ENCODE results near the gene SMPD4. TPM values are rescaled to one million over a fixed set of nuclear protein-coding genes. Genes with fewer than 3 reads are reported as not detected.

Gene SMPD4
- total and polyA plus RNA-seq, 9 of the 15 experiments (the other 6 are each of a cell fraction or from before 2014, with no cell fraction given) = 7.5 to 123 (median 35.7) TPM

GRCh38 chr2:130135692-130136541, 45.5 kb downstream of the SMPD4 start:
- no peak overlapping the region for H2AFZ ChIP-seq (ENCODE audit: low read depth, low read length)
- POLR2A ChIA-PET = no interaction called here
- DNase-seq (ENCODE audit: extremely low read depth in 1 of 4, low spot score in 3 of 4) (no peak), FAIRE-seq (no peak), ATAC-seq (no peak)
- H3K27me3 ChIP-seq (ENCODE audit: control insufficient read depth in 2 of 2, insufficient read depth in 2 of 2, low read length in 2 of 2) = no peaks in the 10 kb centered on the region
- no peak overlapping the region for H3K9ac ChIP-seq (ENCODE audit: insufficient read depth in 1 of 2, low read depth in 2 of 2, low read length in 2 of 2)
- H3K36me3 ChIP-seq (ENCODE audit: control insufficient read depth, insufficient read depth, low read length) = no peaks in the 10 kb centered on the region
- intact Hi-C loops (cut with micrococcal nuclease) = no loop called here
- no peaks in the 10 kb centered on the region for H3K9me3 ChIP-seq (replicated peaks; ENCODE audit: control insufficient read depth, insufficient read depth, low read depth, low read length)
- H3K9me1 ChIP-seq (ENCODE audit: control insufficient read depth, insufficient read depth, low read length) = no peaks in the 10 kb centered on the region
- H3K4me3 ChIP-seq = no peak overlapping the region
- peaks cover 0 to 10% of the 10 kb centered on the region in 2 experiments; a peak in 1 of 5 replicates for H3K4me1 ChIP-seq (replicated peaks in 1 of 2; ENCODE audit: control insufficient read depth in 2 of 2, insufficient read depth in 2 of 2, low read length in 2 of 2)
- in situ Hi-C loops (cut with MboI) = loop anchor here (10.0 kb wide), 1 partner anchor 1079 kb away; no protein-coding TSS in a partner anchor
- WGBS (ENCODE audit: insufficient coverage, low coverage, missing lambda C conversion rate) = 45% methylated on average over 13 of the region's 15 CpGs
- BruUV-seq (replicated peaks) = no TSS peak
- H4K20me1 ChIP-seq (replicated peaks; ENCODE audit: control insufficient read depth, insufficient read depth, low read length) = no peaks in the 10 kb centered on the region
- CTCF ChIA-PET (ENCODE audit: low intra/inter-chr PET ratio) = no interaction called here
- no peak overlapping the region for H3K4me2 ChIP-seq (ENCODE audit: insufficient read depth, low read length)
- no peak overlapping the region for H3K27ac ChIP-seq (ENCODE audit: extremely low read depth, low read depth, low read length)
- H3K79me2 ChIP-seq (ENCODE audit: control insufficient read depth, insufficient read depth, low read length) = peaks cover 27% of the 10 kb centered on the region
- TF ChIP-seq POLR2G (IDR thresholded peaks at IDR 0.05; ENCODE audit: low read depth, low read length) = peak; percentile 47; the same call in 1 of the 2 replicates
- no peak for TF ChIP-seq BCLAF1 (IDR thresholded peaks at IDR 0.05; ENCODE audit: borderline replicate concordance in 1 of 2, control insufficient read depth in 1 of 2, low read depth in 2 of 2, low read length in 1 of 2)
- TF ChIP-seq MNT (conservative IDR thresholded peaks at IDR 0.05) = no peak
- TF ChIP-seq ZBTB40 (IDR thresholded peaks at IDR 0.05) = no peak
- TF ChIP-seq ZBTB40 (CRISPR knock-in tag; IDR thresholded peaks at IDR 0.05) = no peak
- TF ChIP-seq RBFOX2 (IDR thresholded peaks at IDR 0.05; ENCODE audit: low read depth, low read length) = peak; percentile 65
